ENCODE measurements around the gene SNAPC3. TPM values are rescaled to one million over a fixed set of nuclear protein-coding genes. Genes with fewer than 3 reads are reported as not detected.

The SNAPC3 gene
- polyA plus RNA-seq: 96.6 and 107 TPM in 2 replicates
- 154 and 157 TPM in 2 replicates for polyA minus RNA-seq

GRCh38 chr9:15422372-15423230 lies at the start of gene SNAPC3:
Gene SNAPC3 (plus strand): TSS chr9:15422876. CDS start chr9:15422880, 4 bp downstream.
- H3K4me3 ChIP-seq (ENCODE audit: low read length): peak within 1 kb of the TSS; percentile 87
- peak; percentile 83 for TF ChIP-seq REST (IDR thresholded peaks at IDR 0.05; ENCODE audit: borderline replicate concordance)
- TF ChIP-seq POLR2AphosphoS5 (IDR thresholded peaks at IDR 0.05): peak; percentile 94
- no peak for TF ChIP-seq CTCF (IDR thresholded peaks at IDR 0.05; ENCODE audit: poor library complexity, severe bottlenecking)
- TF ChIP-seq EP300 (conservative IDR thresholded peaks at IDR 0.05; ENCODE audit: poor library complexity, severe bottlenecking): peak; percentile 67
- TF ChIP-seq SMC3 (conservative IDR thresholded peaks at IDR 0.05; ENCODE audit: poor library complexity): peak; percentile 23
- no peak for TF ChIP-seq EZH2 (IDR thresholded peaks at IDR 0.05; ENCODE audit: borderline replicate concordance, insufficient read depth, low read length, poor library complexity, severe bottlenecking)
- TF ChIP-seq RAD21 (conservative IDR thresholded peaks at IDR 0.05): no peak
- TF ChIP-seq TAF1 (IDR thresholded peaks at IDR 0.05; ENCODE audit: low read depth): peak; percentile 97
- TF ChIP-seq MXI1 (conservative IDR thresholded peaks at IDR 0.05; ENCODE audit: poor library complexity, severe bottlenecking): peak; percentile 91
- peaks cover 6% of the 10 kb centered on the region for H3K36me3 ChIP-seq (ENCODE audit: insufficient read depth, low read length)
- no peaks in the 10 kb centered on the region for H3K9me2 ChIP-seq (ENCODE audit: insufficient read depth, low read length)
- peak within 1 kb of the TSS; percentile 83 for H2AFZ ChIP-seq (ENCODE audit: low read depth, low read length)
- peak within 1 kb of the TSS; percentile 96 for H3K27ac ChIP-seq (ENCODE audit: low read length)
- no peaks in the 10 kb centered on the region for H3F3A ChIP-seq (ENCODE audit: insufficient read depth, low read length, poor library complexity, severe bottlenecking)
- peak within 1 kb of the TSS; percentile 91 for H3K4me2 ChIP-seq (ENCODE audit: low read length)
- no peaks in the 10 kb centered on the region for H3K9me3 ChIP-seq (ENCODE audit: low read length)
- H3K27me3 ChIP-seq (ENCODE audit: insufficient read depth, low read depth, low read length): no peaks in the 10 kb centered on the region
- H3K79me2 ChIP-seq (replicated peaks; ENCODE audit: insufficient read depth, low read length): peaks cover 49% of the 10 kb centered on the region
- H4K20me1 ChIP-seq (ENCODE audit: insufficient read depth): no peaks in the 10 kb centered on the region
- peak within 1 kb of the TSS; percentile 94 for H3K9ac ChIP-seq (ENCODE audit: low read length)

- Histone ChIP-seq H3K9me2 (ENCODE audit: insufficient read depth, low read length) (no peaks in the 10 kb centered on the region), H4K20me1 (ENCODE audit: insufficient read depth) (no peaks in the 10 kb centered on the region), H3K4me3 (ENCODE audit: low read length) (no peak overlapping the region), H2AFZ (ENCODE audit: low read depth, low read length) (no peak overlapping the region), H3K36me3 (ENCODE audit: insufficient read depth, low read length) (no peaks in the 10 kb centered on the region), H3K27me3 (ENCODE audit: insufficient read depth, low read depth, low read length) (no peaks in the 10 kb centered on the region), H3K79me2 (replicated peaks; ENCODE audit: insufficient read depth, low read length) (no peaks in the 10 kb centered on the region), H3K27ac (ENCODE audit: low read length) (no peak overlapping the region), H3K4me2 (ENCODE audit: low read length) (no peak overlapping the region), H3K9ac (ENCODE audit: low read length) (no peak overlapping the region), H3K9me3 (ENCODE audit: low read length) (no peaks in the 10 kb centered on the region), H3F3A (ENCODE audit: insufficient read depth, low read length, poor library complexity, severe bottlenecking) (no peaks in the 10 kb centered on the region)
- TF ChIP-seq RAD21 (conservative IDR thresholded peaks at IDR 0.05): no peak
- no peak for TF ChIP-seq POLR2AphosphoS5 (IDR thresholded peaks at IDR 0.05)
- TF ChIP-seq SMC3 (conservative IDR thresholded peaks at IDR 0.05; ENCODE audit: poor library complexity): no peak
- no peak for TF ChIP-seq TAF1 (IDR thresholded peaks at IDR 0.05; ENCODE audit: low read depth)
- TF ChIP-seq EP300 (conservative IDR thresholded peaks at IDR 0.05; ENCODE audit: poor library complexity, severe bottlenecking): no peak
- no peak for TF ChIP-seq REST (IDR thresholded peaks at IDR 0.05; ENCODE audit: borderline replicate concordance)
- no peak for TF ChIP-seq MXI1 (conservative IDR thresholded peaks at IDR 0.05; ENCODE audit: poor library complexity, severe bottlenecking)
- no peak for TF ChIP-seq EZH2 (IDR thresholded peaks at IDR 0.05; ENCODE audit: borderline replicate concordance, insufficient read depth, low read length, poor library complexity, severe bottlenecking)
- no peak for TF ChIP-seq CTCF (IDR thresholded peaks at IDR 0.05; ENCODE audit: poor library complexity, severe bottlenecking)
Observed at GRCh38 chr9:15373881-15374280, 48.8 kb upstream of the SNAPC3 start.
